ENCODE data around the gene KLHL30.
A peak's percentile ranks its signal among the peaks of the same experiment; 100 is the strongest.

Gene KLHL30

GRCh38 chr2:238171575-238172187, 33.2 kb downstream of the KLHL30 start:
- DNase-seq, result no peak

- DNase-seq, result no peak
Observed at GRCh38 chr2:238172439-238172838, 34.0 kb downstream of the KLHL30 start.

- no peak for DNase-seq
Observed at GRCh38 chr2:238173692-238174091, 35.2 kb downstream of the KLHL30 start.

GRCh38 chr2:238174291-238174690, 35.8 kb downstream of the KLHL30 start:
- DNase-seq, result no peak

- no peak for DNase-seq
Observed at GRCh38 chr2:238174701-238175100, 36.2 kb downstream of the KLHL30 start.

- no peak for DNase-seq
Observed at GRCh38 chr2:238176613-238177012, 38.1 kb downstream of the KLHL30 start.

- no peak for DNase-seq
Observed at GRCh38 chr2:238180554-238180953, 42.1 kb downstream of the KLHL30 start.

- DNase-seq, result no peak
Observed at GRCh38 chr2:238182362-238182761, 43.9 kb downstream of the KLHL30 start.

GRCh38 chr2:238183821-238184220, 45.4 kb downstream of the KLHL30 start:
- no peak for DNase-seq

- DNase-seq, result peak in 23 of 56 donors; percentile 12 to 69 (median 32)
Observed at GRCh38 chr2:238187618-238188548, 49.4 kb downstream of the KLHL30 start.

GRCh38 chr2:238190445-238190844, 52.0 kb downstream of the KLHL30 start:
- no peak for DNase-seq
